ENCODE data around the gene MTA2.
"Not testable (repeated sequence)": the region's sequence is repeated elsewhere in the genome, so short reads cannot be mapped to it uniquely, and the experiment has no call there.

The MTA2 gene

DNA sequence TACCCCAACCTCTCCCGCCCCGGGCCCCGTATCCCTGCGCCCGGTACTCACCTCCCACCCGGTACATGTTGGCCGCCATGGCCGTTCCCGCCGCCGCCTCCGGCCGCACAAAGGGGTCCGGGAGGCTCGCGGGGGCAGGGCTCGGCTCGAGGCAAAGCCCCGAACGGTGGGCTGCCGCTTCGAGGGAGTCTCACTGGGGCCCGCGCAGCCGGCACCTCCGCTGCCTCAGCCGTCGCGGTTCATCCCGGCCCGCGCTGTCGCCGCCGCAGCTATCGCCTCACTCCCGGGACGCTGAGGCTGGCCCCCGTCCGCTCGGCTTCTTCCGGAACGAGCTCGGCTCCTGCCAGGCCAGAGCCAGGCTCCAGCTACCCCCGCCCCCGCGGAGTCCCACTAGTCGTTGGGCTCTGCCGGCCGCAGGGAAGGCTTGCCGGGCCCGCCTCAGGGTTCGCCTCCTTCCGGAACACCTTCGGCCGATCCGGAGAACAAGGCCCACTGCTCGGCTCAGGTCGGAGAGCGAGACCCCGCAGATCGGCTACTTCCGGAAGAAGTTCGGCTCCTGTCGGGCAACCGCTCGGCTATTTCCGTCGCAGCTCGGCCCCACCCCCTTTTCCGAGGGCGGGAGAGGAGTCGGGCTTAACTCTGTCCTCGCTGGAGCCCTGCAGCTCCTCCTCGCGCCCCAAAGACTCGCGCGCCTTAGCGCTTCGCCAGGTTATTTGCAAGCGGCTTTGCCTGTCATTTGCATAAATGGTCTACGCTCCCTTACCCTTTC lies at the start of gene MTA2:
Gene MTA2 (minus strand): TSS at position 494 of the 769 bp plus-strand sequence. CDS start 415 bp downstream, at position 79.
- DNase-seq: peak; percentile 100

DNA sequence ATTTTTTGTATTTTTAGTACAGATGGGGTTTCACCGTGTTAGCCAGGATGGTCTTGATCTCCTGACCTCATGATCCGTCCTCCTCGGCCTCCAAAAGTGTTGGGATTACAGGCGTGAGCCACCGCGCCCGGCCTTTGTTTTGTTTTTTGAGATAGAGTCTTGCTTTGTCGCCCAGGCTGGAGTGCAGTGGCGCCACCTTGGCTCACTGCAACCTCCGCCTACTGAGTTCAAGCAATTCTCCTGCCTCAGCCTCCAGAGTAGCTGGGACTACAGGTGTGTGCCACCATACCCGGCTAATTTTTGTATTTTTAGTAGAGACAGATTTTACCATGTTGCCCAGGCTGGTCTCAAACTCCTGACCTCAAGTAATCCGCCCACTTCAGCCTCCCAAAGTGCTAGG lies 48.6 kb upstream of the MTA2 start:
- DNase-seq: not testable (repeated sequence)

DNA sequence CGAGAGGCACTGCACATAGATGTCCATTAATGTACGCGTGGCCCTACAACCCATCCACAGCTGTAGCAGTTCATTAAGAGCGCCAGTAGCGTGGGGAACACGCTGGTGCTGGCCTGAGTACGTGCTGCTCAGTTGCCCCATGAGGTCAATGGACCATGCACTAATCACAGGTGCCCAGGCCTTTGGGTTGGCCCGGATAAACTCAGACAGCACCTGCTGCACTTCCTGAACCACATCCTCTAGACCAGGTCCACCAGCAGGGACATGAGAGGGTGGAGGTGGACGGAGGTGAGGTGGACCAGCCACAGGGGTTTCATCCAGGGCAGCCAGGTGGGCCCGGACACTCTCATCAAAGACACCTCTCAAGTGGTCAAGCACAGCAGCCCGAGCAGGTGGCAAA lies 47.8 kb upstream of the MTA2 start:
- DNase-seq: no peak

GRCh38 chr11:62648967-62649364 lies 47.3 kb upstream of the MTA2 start:
- no peak for DNase-seq

- DNase-seq: no peak
Measured at GRCh38 chr11:62648185-62648966, 46.7 kb upstream of the MTA2 start.

- no peak for DNase-seq
Measured at GRCh38 chr11:62647609-62648005, 45.9 kb upstream of the MTA2 start.

DNA sequence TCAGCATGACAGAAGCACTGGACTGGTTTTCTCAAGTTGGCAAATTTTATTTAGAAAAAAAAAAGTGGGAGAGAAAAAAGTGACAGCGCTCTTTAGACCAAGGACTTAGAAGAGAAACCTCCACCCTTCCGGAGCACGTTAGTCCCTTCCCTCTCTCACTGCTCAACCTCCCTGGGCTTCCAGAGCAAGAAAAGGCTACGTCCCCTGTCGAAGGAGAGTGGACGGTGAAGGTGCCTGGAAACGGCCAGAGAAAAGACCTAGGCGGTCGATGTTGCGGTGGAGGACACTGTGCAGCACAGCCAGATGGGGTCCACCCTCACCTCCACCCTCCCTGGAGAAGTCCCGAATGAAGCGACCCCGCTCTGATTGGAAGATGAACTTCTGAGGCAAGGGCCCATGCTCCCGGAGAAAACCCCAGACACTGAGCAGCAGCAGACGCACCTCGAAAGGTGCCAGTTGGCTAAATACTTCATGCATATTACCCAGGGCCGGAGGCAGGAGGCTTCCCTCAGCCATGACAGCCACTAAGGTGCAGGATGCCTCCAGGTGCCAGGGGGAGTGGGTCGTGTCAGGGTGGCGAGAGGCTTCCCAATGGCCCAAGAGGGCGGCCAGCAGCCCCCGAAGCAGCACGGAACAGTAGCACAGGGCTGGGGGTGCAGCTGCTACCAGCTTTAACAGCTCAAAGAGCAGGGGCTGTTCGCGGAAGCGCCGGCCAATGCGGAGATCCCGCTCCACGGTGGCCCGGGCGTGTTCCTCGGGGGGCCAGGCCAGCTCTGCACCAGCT lies 45.4 kb upstream of the MTA2 start:
- DNase-seq: no peak

GRCh38 chr11:62645946-62646824 lies 44.5 kb upstream of the MTA2 start, which contains the start of gene GANAB:
Gene GANAB (minus strand): TSS chr11:62646613. CDS start chr11:62646599, 14 bp downstream.
- DNase-seq: peak; percentile 100

DNA sequence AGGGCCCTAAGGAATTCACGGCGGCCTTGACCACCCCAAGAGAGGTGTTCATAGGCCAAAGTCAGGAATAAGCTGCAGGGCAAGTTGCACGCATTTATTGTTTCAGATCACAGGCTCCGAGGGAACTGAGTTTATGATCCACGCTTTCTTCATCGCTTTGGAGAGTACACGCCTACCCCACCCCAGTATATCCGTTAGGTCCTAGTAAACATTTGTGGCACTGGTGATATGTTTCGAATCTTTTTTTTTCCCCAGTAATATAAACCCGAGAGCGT lies 43.9 kb upstream of the MTA2 start:
- DNase-seq: no peak

DNA sequence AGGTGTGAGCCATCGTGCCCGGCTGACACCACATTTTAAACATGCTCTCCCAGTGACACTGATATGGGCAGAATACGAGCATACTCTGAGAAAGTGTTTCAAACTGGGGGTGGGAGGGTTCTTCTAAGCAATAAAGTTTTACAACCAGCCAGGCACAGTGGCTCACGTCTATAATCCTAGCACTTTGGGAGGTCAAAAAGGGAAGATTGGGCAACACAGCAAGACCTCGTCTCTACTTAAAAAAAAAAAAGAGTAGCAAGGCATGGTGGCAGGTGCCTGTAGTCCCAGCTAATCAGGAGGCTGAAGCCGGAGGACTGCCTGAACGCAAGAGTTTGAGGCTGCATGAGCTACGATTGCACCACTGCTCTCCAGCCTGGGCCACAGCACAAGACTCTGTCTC lies 42.6 kb upstream of the MTA2 start:
- DNase-seq: no peak

- no peak for DNase-seq
Measured at GRCh38 chr11:62632492-62632891, 30.8 kb upstream of the MTA2 start.

- no peak for DNase-seq
Measured at GRCh38 chr11:62627713-62628112, 26.0 kb upstream of the MTA2 start.

- DNase-seq: no peak
Measured at GRCh38 chr11:62622476-62623089, 20.9 kb upstream of the MTA2 start.

- DNase-seq: peak; percentile 95 to 97
Measured at GRCh38 chr11:62621567-62622470, 20.2 kb upstream of the MTA2 start, which contains the start of gene B3GAT3. Gene B3GAT3 (minus strand): TSS chr11:62621986. CDS start chr11:62621947, 39 bp downstream.

DNA sequence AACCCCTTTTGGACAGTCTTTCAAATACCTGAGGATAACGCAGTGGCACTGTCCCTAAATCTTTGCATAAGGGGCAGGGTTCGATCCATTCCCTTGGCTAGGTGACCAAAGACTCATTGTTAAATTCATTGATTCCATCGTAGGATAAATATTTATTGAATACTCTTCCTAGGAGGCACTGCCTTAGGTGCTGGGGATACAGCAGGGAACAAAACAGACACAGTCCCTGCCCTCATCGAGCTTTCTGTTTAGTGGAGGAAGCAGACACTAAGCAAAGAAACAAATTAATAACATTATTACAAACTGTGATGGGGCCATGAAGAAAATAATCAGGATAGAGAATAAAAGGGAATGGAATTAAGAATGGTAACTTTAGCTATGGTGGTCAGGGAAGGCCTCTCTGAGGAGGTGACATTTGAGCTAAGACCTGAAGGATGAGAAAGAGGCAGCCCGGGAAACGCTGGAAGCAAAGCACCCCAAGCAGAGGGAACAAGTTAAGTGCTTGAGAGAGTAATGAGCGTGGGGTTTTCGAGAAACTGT lies 19.4 kb upstream of the MTA2 start:
- no peak for DNase-seq

- not testable (repeated sequence) for DNase-seq
Measured at GRCh38 chr11:62616957-62617356, 15.3 kb upstream of the MTA2 start.

GRCh38 chr11:62615521-62615920 lies 13.9 kb upstream of the MTA2 start:
- no peak for DNase-seq

DNA sequence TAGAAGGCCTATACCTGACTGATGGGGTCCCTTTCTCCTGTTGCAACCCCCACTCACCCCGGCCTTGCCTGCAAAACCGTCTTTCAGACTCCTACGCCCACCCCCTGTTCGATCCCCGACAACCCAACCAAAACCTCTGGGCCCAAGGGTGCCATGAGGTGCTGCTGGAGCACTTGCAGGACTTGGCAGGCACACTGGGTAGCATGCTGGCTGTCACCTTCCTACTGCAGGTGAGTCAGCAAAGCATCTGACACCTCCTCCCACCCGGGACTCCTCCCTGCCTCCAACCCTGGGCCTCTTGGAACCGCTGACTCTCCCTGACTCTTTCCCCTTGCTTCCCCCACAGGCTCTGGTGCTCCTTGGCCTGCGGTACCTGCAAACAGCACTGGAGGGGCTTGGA lies 12.6 kb upstream of the MTA2 start:
- DNase-seq: peak; percentile 63 to 72

DNA sequence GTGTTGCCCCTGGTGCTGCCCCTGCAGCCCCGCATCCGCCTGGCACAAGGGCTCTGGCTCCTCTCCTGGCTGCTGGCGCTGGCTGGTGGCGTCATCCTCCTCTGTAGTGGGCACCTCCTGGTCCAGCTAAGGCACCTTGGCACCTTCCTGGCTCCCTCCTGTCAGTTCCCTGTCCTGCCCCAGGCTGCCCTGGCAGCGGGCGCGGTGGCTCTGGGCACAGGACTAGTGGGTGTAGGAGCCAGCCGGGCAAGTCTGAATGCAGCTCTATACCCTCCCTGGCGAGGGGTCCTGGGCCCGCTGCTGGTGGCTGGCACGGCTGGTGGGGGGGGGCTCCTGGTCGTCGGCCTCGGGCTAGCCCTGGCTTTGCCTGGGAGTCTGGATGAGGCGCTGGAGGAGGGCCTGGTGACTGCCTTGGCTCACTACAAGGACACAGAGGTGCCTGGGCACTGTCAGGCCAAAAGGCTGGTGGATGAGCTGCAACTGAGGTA lies 11.7 kb upstream of the MTA2 start:
- DNase-seq: no peak

All from stimulated activated CD4-positive, alpha-beta T cell treated with anti-CD3 and anti-CD28 coated beads, Interleukin-2, amount 100 ng/mL, for 24 hours (primary cell).